ENCODE data around the gene MAN1A1.
"Not testable (repeated sequence)": the region's sequence is repeated elsewhere in the genome, so short reads cannot be mapped to it uniquely, and the experiment has no call there.

Gene MAN1A1

GRCh38 chr6:119174879-119175817 lies 174.4 kb downstream of the MAN1A1 start:
- FAIRE-seq = no peak
- DNase-seq (ENCODE audit: insufficient read length, low spot score) = no peak

GRCh38 chr6:119174085-119174445 lies 175.5 kb downstream of the MAN1A1 start:
- DNase-seq (ENCODE audit: insufficient read length, low spot score) (no peak), FAIRE-seq (no peak)

- DNase-seq (ENCODE audit: insufficient read length, low spot score) (no peak), FAIRE-seq (peak; percentile 21)
These were observed 176.1 kb downstream of the MAN1A1 start for GRCh38 chr6:119173249-119174084.

GRCh38 chr6:119172824-119173223 lies 176.7 kb downstream of the MAN1A1 start:
- no peak for FAIRE-seq
- no peak for DNase-seq (ENCODE audit: insufficient read length, low spot score)

- DNase-seq (ENCODE audit: insufficient read length, low spot score) = no peak
- peak; percentile 14 for FAIRE-seq
These were observed 177.5 kb downstream of the MAN1A1 start for GRCh38 chr6:119171864-119172588.

- DNase-seq (ENCODE audit: insufficient read length, low spot score) = no peak
- no peak for FAIRE-seq
These were observed 178.3 kb downstream of the MAN1A1 start for GRCh38 chr6:119171088-119171841.

GRCh38 chr6:119170447-119171087 lies 179.0 kb downstream of the MAN1A1 start:
- FAIRE-seq (no peak), DNase-seq (ENCODE audit: insufficient read length, low spot score) (no peak)

- no peak for DNase-seq (ENCODE audit: insufficient read length, low spot score)
- FAIRE-seq = no peak
These were observed 179.5 kb downstream of the MAN1A1 start for GRCh38 chr6:119170103-119170446.

- FAIRE-seq; DNase-seq (ENCODE audit: insufficient read length, low spot score): not testable (repeated sequence)
These were observed 180.2 kb downstream of the MAN1A1 start for GRCh38 chr6:119169355-119169754.

GRCh38 chr6:119166024-119166784 lies 183.4 kb downstream of the MAN1A1 start:
- no peak for DNase-seq (ENCODE audit: insufficient read length, low spot score)
- no peak for FAIRE-seq

GRCh38 chr6:119163006-119163405 lies 186.6 kb downstream of the MAN1A1 start:
- FAIRE-seq = no peak
- DNase-seq (ENCODE audit: insufficient read length, low spot score) = no peak

GRCh38 chr6:119162134-119162775 lies 187.3 kb downstream of the MAN1A1 start:
- FAIRE-seq = peak; percentile 59
- no peak for DNase-seq (ENCODE audit: insufficient read length, low spot score)

GRCh38 chr6:119161438-119161837 lies 188.1 kb downstream of the MAN1A1 start:
- DNase-seq (ENCODE audit: insufficient read length, low spot score) (no peak), FAIRE-seq (no peak)

GRCh38 chr6:119160911-119161310 lies 188.7 kb downstream of the MAN1A1 start:
- FAIRE-seq = no peak

GRCh38 chr6:119158057-119158848 lies 191.3 kb downstream of the MAN1A1 start:
- no peak for FAIRE-seq

More at GRCh38 chr6:119160911-119161310, 188.7 kb downstream of the MAN1A1 start:
- DNase-seq (ENCODE audit: insufficient read length, low spot score) = no peak

GRCh38 chr6:119157506-119157815 lies 192.1 kb downstream of the MAN1A1 start:
- no peak for FAIRE-seq
- DNase-seq (ENCODE audit: insufficient read length, low spot score) = no peak

More at GRCh38 chr6:119158057-119158848, 191.3 kb downstream of the MAN1A1 start:
- no peak for DNase-seq (ENCODE audit: insufficient read length, low spot score)

- DNase-seq (ENCODE audit: insufficient read length, low spot score) (no peak), FAIRE-seq (no peak)
These were observed 192.6 kb downstream of the MAN1A1 start for GRCh38 chr6:119156757-119157505.

Data from GM19239 (cell line).